GM12892 (cell line): Measurements from ENCODE around the gene CCDC184.

ENCODE experiments used
- POLR2A ChIP-seq: IDR thresholded peaks from 2 replicates; pipeline ENCODE4 v1.6.1; 2011; ENCODE audit warnings: low read depth, low read length, control low read depth
- POLR2AphosphoS5 ChIP-seq: IDR thresholded peaks from 2 replicates; pipeline ENCODE4 v1.6.1; 2011; ENCODE audit warnings: low read depth, low read length, control low read depth
- TAF1 ChIP-seq: IDR thresholded peaks from 2 replicates; pipeline ENCODE4 v1.6.1; 2011; ENCODE audit warnings: low read depth, mild to moderate bottlenecking, control low read depth, low read length, borderline replicate concordance

GRCh38 chr12:48160046-48160445 lies 23.4 kb upstream of the CCDC184 start:
- TF ChIP-seq POLR2AphosphoS5 (no peak), POLR2A (no peak), TAF1 (no peak)
